Activated B cell treated with CpG ODN at 0.5 μM for 24 hours (primary cell): Measurements from ENCODE around the gene TMBIM4. TPM values are rescaled to one million over a fixed set of nuclear protein-coding genes. Genes with fewer than 3 reads are reported as not detected.
"Not testable (repeated sequence)": the region's sequence is repeated elsewhere in the genome, so short reads cannot be mapped to it uniquely, and the experiment has no call there.

Experiments used
- ATAC-seq: fragments of 200-7000 bp; cut with Tn5 transposase; one replicate; pipeline ENCODE4 v1.10.0; 2021; ENCODE audit warnings: low read depth, mild to moderate bottlenecking, moderate library complexity
- CTCF ChIA-PET: fragments of 350-600 bp; sonication (Branson Sonifier 250); formaldehyde crosslinking; loops from one replicate; lab custom pipeline; 2021; ENCODE audit warnings: antibody characterized with exemption; lab: Charles Lee
- POLR2A ChIA-PET: fragments of 350-600 bp; sonication (Branson Sonifier 250); formaldehyde crosslinking; loops from one replicate; lab custom pipeline; 2021; ENCODE audit warnings: antibody characterized with exemption; lab: Charles Lee
- DNase-seq: peaks from one replicate; pipeline ENCODE4 v3.0.0; 2022
- H3K27ac Mint-ChIP-seq: one replicate; pipeline ENCODE4 v1.8.0; 2020; ENCODE audit warnings: mixed read lengths
- H3K27me3 Mint-ChIP-seq: one replicate; pipeline ENCODE4 v1.8.0; 2021; ENCODE audit warnings: mixed read lengths
- H3K36me3 Mint-ChIP-seq: one replicate; pipeline ENCODE4 v1.8.0; 2021; ENCODE audit warnings: low read depth, mixed read lengths
- H3K4me1 Mint-ChIP-seq: one replicate; pipeline ENCODE4 v1.8.0; 2021; ENCODE audit warnings: mixed read lengths
- H3K4me3 Mint-ChIP-seq: one replicate; pipeline ENCODE4 v1.8.0; 2020; ENCODE audit warnings: mild to moderate bottlenecking, mixed read lengths
- H3K9me3 Mint-ChIP-seq: one replicate; pipeline ENCODE4 v1.8.0; 2020; ENCODE audit warnings: mixed read lengths
- CTCF ChIP-seq: fragments of 200-600 bp; IDR thresholded peaks from one replicate; pipeline ENCODE4 v1.8.0; 2022; ENCODE audit warnings: antibody characterized with exemption, mild to moderate bottlenecking
- intact Hi-C: fragments of 100-400 bp; cut with micrococcal nuclease; formaldehyde crosslinking; loops from one replicate; pipeline ENCODE4 v1.15.1; 2024
- total RNA-seq: library from RNA; stranded (reverse); gene quantifications from 2 replicates; pipeline ENCODE4 v1.2.3, GENCODE V29; 2022

Gene TMBIM4
- total RNA-seq, 1 donor from 2014 or later: 93.5 TPM

- TF ChIP-seq CTCF: no peak
- intact Hi-C loops: loop anchor here (1.0 kb wide), 1 partner anchor 57 kb away; no protein-coding TSS in a partner anchor
- peak overlapping the region; percentile 25 for H3K4me3 Mint-ChIP-seq
- H3K27ac Mint-ChIP-seq: peak overlapping the region; percentile 3
- peaks cover 32% of the 10 kb centered on the region for H3K4me1 Mint-ChIP-seq
- H3K36me3 Mint-ChIP-seq: no peaks in the 10 kb centered on the region
- ATAC-seq: no peak
- POLR2A ChIA-PET: interaction anchor here (2.2 kb wide), 1 partner anchor 18 kb away, joined by 16 read pairs; the partner anchor contains the start of gene TMBIM4
- CTCF ChIA-PET: no interaction called here
- peaks cover 6% of the 10 kb centered on the region for H3K9me3 Mint-ChIP-seq
- no peak for DNase-seq
- H3K27me3 Mint-ChIP-seq: peaks cover 26% of the 10 kb centered on the region
Measured at GRCh38 chr12:66187821-66188220, 18.0 kb upstream of the TMBIM4 start.

GRCh38 chr12:66187036-66187435 lies 17.2 kb upstream of the TMBIM4 start:
- peak; percentile 3 for ATAC-seq
- no peak for TF ChIP-seq CTCF
- Mint-ChIP-seq H3K27me3 (peaks cover 32% of the 10 kb centered on the region), H3K4me3 (peak overlapping the region; percentile 71), H3K27ac (peak overlapping the region; percentile 66), H3K9me3 (peaks cover 6% of the 10 kb centered on the region), H3K4me1 (peaks cover 32% of the 10 kb centered on the region), H3K36me3 (no peaks in the 10 kb centered on the region)
- CTCF ChIA-PET: interaction anchor here (0.9 kb wide), 1 partner anchor 17 kb away, joined by 3 read pairs; the partner anchor contains the start of gene TMBIM4
- no peak for DNase-seq
- POLR2A ChIA-PET: interaction anchor here (0.5 to 2.2 kb wide), 5 partner anchors 10 to 49 kb away, joined by 3 to 16 read pairs (median 4); partner anchors contain the start of gene TMBIM4
- intact Hi-C loops: no loop called here

- intact Hi-C loops, H3K4me3 Mint-ChIP-seq, ATAC-seq, H3K36me3 Mint-ChIP-seq, POLR2A ChIA-PET, H3K9me3 Mint-ChIP-seq, DNase-seq, CTCF ChIA-PET: not testable (repeated sequence)
- peaks cover 26% of the 10 kb centered on the region for H3K27me3 Mint-ChIP-seq
- peaks cover 18% of the 10 kb centered on the region for H3K4me1 Mint-ChIP-seq
- peak overlapping the region; percentile 55 for H3K27ac Mint-ChIP-seq
Measured at GRCh38 chr12:66184822-66185221, 15.0 kb upstream of the TMBIM4 start.

- intact Hi-C loops: no loop called here
- no peak overlapping the region for H3K27ac Mint-ChIP-seq
- DNase-seq (no peak), ATAC-seq (no peak)
- peaks cover 28% of the 10 kb centered on the region for H3K27me3 Mint-ChIP-seq
- H3K4me3 Mint-ChIP-seq: no peak overlapping the region
- H3K36me3 Mint-ChIP-seq: no peaks in the 10 kb centered on the region
- CTCF ChIA-PET: interaction anchor here (0.6 kb wide), 1 partner anchor 10 kb away, joined by 4 read pairs; no protein-coding TSS in a partner anchor
- TF ChIP-seq CTCF: no peak
- peaks cover 6% of the 10 kb centered on the region for H3K9me3 Mint-ChIP-seq
- peaks cover 8% of the 10 kb centered on the region for H3K4me1 Mint-ChIP-seq
- POLR2A ChIA-PET: interaction anchor here (3.3 kb wide), 1 partner anchor 13 kb away, joined by 9 read pairs; the partner anchor contains the start of gene TMBIM4
Measured at GRCh38 chr12:66182956-66183355, 13.2 kb upstream of the TMBIM4 start.

- Mint-ChIP-seq H3K4me3 (no peak overlapping the region), H3K4me1 (peaks cover 3% of the 10 kb centered on the region), H3K27ac (no peak overlapping the region), H3K9me3 (no peaks in the 10 kb centered on the region), H3K36me3 (no peaks in the 10 kb centered on the region), H3K27me3 (peaks cover 13% of the 10 kb centered on the region)
- ATAC-seq (no peak), DNase-seq (no peak)
- intact Hi-C loops: no loop called here
- ChIA-PET POLR2A (interaction anchor here (0.7 to 1.0 kb wide), 2 partner anchors 9 to 11 kb away, joined by 3 read pairs; no protein-coding TSS in a partner anchor), CTCF (interaction anchor here (0.8 kb wide), 1 partner anchor 967 kb away, joined by 3 read pairs; no protein-coding TSS in a partner anchor)
- TF ChIP-seq CTCF: no peak
Measured at GRCh38 chr12:66176105-66176900, 6.5 kb upstream of the TMBIM4 start.

- H3K9me3 Mint-ChIP-seq, H3K36me3 Mint-ChIP-seq, DNase-seq, H3K27ac Mint-ChIP-seq, CTCF ChIA-PET, H3K4me3 Mint-ChIP-seq, H3K4me1 Mint-ChIP-seq, intact Hi-C loops, ATAC-seq, POLR2A ChIA-PET: not testable (repeated sequence)
- H3K27me3 Mint-ChIP-seq: peaks cover 12% of the 10 kb centered on the region
Measured at GRCh38 chr12:66174391-66175325, 4.9 kb upstream of the TMBIM4 start.
